ENCODE measurements around the gene BRPF3. TPM values are rescaled to one million over a fixed set of nuclear protein-coding genes. Genes with fewer than 3 reads are reported as not detected.

Gene BRPF3
- total and polyA plus RNA-seq, 2 experiments from 2014 or later = 15.9 to 17.3 TPM

DNA sequence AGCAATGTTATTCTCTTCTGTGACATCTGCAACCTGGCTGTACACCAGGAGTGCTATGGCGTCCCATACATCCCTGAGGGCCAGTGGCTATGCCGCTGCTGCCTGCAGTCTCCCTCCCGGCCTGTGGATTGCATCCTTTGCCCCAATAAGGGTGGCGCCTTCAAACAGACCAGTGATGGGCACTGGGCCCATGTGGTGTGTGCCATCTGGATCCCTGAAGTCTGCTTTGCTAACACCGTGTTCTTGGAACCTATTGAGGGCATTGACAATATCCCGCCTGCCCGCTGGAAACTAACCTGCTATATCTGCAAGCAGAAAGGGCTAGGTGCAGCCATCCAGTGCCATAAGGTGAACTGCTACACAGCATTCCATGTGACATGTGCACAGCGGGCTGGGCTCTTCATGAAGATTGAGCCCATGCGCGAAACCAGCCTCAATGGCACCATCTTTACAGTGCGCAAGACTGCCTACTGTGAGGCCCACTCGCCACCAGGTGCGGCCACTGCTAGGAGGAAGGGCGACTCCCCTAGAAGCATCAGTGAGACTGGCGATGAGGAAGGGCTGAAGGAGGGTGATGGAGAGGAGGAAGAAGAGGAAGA, 4.6 kb downstream of the BRPF3 start:
- Histone ChIP-seq H3K4me1 (ENCODE audit: low read depth) (peaks cover 8% of the 10 kb centered on the region), H3K27ac (no peak overlapping the region), H3K36me3 (peaks cover 19% of the 10 kb centered on the region), H3K9me3 (ENCODE audit: low read depth) (no peaks in the 10 kb centered on the region), H3K4me3 (no peak overlapping the region), H3K27me3 (no peaks in the 10 kb centered on the region)
- DNase-seq (ENCODE audit: low read depth in 1 of 2, low spot score in 1 of 2) = no peak
- TF ChIP-seq, protein P1, sequence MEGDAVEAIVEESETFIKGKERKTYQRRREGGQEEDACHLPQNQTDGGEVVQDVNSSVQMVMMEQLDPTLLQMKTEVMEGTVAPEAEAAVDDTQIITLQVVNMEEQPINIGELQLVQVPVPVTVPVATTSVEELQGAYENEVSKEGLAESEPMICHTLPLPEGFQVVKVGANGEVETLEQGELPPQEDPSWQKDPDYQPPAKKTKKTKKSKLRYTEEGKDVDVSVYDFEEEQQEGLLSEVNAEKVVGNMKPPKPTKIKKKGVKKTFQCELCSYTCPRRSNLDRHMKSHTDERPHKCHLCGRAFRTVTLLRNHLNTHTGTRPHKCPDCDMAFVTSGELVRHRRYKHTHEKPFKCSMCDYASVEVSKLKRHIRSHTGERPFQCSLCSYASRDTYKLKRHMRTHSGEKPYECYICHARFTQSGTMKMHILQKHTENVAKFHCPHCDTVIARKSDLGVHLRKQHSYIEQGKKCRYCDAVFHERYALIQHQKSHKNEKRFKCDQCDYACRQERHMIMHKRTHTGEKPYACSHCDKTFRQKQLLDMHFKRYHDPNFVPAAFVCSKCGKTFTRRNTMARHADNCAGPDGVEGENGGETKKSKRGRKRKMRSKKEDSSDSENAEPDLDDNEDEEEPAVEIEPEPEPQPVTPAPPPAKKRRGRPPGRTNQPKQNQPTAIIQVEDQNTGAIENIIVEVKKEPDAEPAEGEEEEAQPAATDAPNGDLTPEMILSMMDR (IDR thresholded peaks at IDR 0.05; ENCODE audit: low read depth, low read length) = no peak

DNA sequence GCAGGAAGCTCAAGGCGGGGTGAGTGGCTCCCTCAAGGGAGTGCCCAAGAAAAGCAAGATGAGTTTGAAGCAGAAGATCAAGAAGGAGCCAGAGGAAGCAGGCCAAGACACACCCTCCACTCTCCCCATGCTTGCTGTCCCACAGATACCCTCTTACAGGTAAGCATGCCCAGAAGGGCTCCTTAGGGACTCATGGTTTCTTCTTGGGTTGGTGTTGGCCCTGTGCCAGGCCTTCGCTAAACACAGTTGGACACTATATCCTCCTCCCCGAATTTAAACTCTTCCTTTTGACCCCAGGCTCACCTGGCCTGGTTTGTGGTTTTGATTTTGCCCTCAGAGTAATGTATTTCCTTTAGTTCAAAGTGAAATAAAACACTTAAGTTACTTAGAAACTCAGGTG, 5.1 kb downstream of the BRPF3 start:
- no peak overlapping the region for H3K4me3 ChIP-seq
- TF ChIP-seq, protein P1 (IDR thresholded peaks at IDR 0.05; ENCODE audit: low read depth, low read length) = no peak
- H3K9me3 ChIP-seq (ENCODE audit: low read depth) = no peaks in the 10 kb centered on the region
- H3K4me1 ChIP-seq (ENCODE audit: low read depth) = peaks cover 8% of the 10 kb centered on the region
- peaks cover 24% of the 10 kb centered on the region for H3K36me3 ChIP-seq
- H3K27ac ChIP-seq = no peak overlapping the region
- no peaks in the 10 kb centered on the region for H3K27me3 ChIP-seq
- DNase-seq (ENCODE audit: low read depth in 1 of 2, low spot score in 1 of 2) = no peak

DNA sequence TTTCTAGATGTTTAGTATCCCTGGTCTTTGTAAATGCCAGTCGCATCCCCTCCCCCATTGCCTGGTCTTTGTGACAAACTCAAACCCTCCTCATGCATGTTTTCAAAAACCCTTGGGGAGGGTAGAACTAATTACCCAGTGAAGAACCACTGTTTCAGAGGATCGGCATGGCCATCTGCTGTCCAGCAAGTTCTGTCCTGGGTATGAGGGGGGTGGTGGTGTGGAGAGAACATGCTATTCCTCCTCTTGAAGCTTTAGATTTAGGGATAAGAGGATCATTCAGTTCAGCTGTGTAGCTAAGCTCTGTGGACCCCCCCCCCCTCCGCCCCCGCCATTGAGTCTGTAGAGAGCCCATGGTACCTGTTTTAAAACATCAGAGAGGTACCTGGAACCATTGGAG, 5.6 kb downstream of the BRPF3 start:
- DNase-seq (ENCODE audit: low read depth in 1 of 2, low spot score in 1 of 2) = no peak
- Histone ChIP-seq H3K36me3 (peaks cover 28% of the 10 kb centered on the region), H3K4me1 (ENCODE audit: low read depth) (peaks cover 8% of the 10 kb centered on the region), H3K27me3 (no peaks in the 10 kb centered on the region), H3K27ac (no peak overlapping the region), H3K4me3 (no peak overlapping the region), H3K9me3 (ENCODE audit: low read depth) (no peaks in the 10 kb centered on the region)
- TF ChIP-seq, protein P1 (IDR thresholded peaks at IDR 0.05; ENCODE audit: low read depth, low read length) = no peak

DNA sequence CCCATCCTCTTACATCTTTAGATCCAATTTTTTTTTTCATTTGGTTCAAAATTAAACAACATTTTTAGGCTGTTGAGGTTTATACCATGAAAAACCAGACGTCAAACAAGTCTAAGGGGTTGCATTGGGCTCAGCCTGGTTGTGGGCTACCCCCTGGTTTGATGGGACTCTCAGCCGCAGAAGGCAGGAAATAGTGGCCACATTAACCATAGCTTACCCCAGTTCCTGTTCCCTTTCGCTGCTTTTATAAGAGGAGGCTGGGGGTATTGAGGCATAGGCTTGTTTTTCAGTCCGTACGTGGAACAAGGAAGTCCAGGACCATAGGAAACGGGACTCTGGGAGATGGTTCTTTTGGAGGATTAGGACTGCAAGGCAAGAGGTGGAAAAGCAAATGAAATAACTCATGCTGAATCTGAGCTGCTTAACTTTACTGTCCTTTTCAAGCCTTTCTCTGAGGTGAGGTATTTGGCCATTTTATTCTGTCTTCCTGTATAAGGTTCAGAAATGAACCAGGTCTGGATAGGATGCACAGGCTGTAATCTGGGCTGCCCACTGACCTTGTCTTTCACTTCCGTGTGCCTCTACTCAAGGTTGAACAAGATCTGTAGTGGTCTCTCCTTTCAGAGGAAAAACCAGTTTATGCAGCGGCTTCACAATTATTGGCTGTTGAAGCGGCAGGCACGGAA, 7.7 kb downstream of the BRPF3 start:
- no peak for DNase-seq (ENCODE audit: low read depth in 1 of 2, low spot score in 1 of 2)
- Histone ChIP-seq H3K4me3 (no peak overlapping the region), H3K36me3 (peaks cover 44% of the 10 kb centered on the region), H3K27ac (no peak overlapping the region), H3K9me3 (ENCODE audit: low read depth) (no peaks in the 10 kb centered on the region), H3K27me3 (no peaks in the 10 kb centered on the region), H3K4me1 (ENCODE audit: low read depth) (no peaks in the 10 kb centered on the region)
- TF ChIP-seq, protein P1 (IDR thresholded peaks at IDR 0.05; ENCODE audit: low read depth, low read length) = no peak

DNA sequence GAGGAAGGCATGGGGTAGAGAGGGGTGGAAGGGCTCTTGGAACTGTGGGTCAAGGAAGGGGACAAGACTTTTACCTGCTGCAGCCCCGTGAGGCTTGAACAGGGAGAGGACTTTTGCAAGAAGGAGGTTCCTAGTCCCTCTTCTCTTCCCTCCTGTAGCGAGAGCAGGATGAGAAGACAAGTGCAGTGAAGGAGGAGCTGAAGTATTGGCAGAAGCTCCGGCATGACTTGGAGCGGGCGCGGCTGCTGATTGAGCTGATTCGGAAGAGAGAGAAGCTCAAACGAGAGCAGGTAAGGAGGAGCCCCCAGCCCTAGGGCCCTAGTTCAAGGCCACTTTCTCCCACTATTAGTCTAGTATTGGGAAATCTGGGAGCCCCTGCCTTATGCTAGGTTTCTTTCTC, 10.6 kb downstream of the BRPF3 start:
- Histone ChIP-seq H3K27ac (no peak overlapping the region), H3K4me1 (ENCODE audit: low read depth) (no peaks in the 10 kb centered on the region), H3K27me3 (no peaks in the 10 kb centered on the region), H3K36me3 (peaks cover 61% of the 10 kb centered on the region), H3K9me3 (ENCODE audit: low read depth) (no peaks in the 10 kb centered on the region), H3K4me3 (no peak overlapping the region)
- TF ChIP-seq, protein P1 (IDR thresholded peaks at IDR 0.05; ENCODE audit: low read depth, low read length) = no peak
- DNase-seq (ENCODE audit: low read depth in 1 of 2, low spot score in 1 of 2) = no peak
